Femur (tissue), 1 donor: Measurements from ENCODE around the gene SLC45A1.
"Not testable (repeated sequence)": the region's sequence is repeated elsewhere in the genome, so short reads cannot be mapped to it uniquely, and the experiment has no call there.

ENCODE experiments used
- DNase-seq: peaks from one replicate; pipeline ENCODE4 v3.0.0-alpha.2; 2017

The SLC45A1 gene

GRCh38 chr1:8317647-8318381, at the start of gene SLC45A1:
SLC45A1 (plus strand) TSS chr1:8318114; CDS start chr1:8324330, 6,216 bp downstream.
- peak; percentile 74 for DNase-seq

GRCh38 chr1:8273036-8273435, 44.9 kb upstream of the SLC45A1 start:
- no peak for DNase-seq

- DNase-seq, result no peak
Observed at GRCh38 chr1:8274352-8274751, 43.6 kb upstream of the SLC45A1 start.

- DNase-seq, result no peak
Observed at GRCh38 chr1:8276173-8276914, 41.6 kb upstream of the SLC45A1 start.

GRCh38 chr1:8276932-8277331, 41.0 kb upstream of the SLC45A1 start:
- DNase-seq, result no peak

- DNase-seq, result not testable (repeated sequence)
Observed at GRCh38 chr1:8278677-8279076, 39.2 kb upstream of the SLC45A1 start.

- DNase-seq, result no peak
Observed at GRCh38 chr1:8281843-8282509, 35.9 kb upstream of the SLC45A1 start.

- no peak for DNase-seq
Observed at GRCh38 chr1:8283058-8283884, 34.6 kb upstream of the SLC45A1 start.

- peak; percentile 27 for DNase-seq
Observed at GRCh38 chr1:8284127-8284526, 33.8 kb upstream of the SLC45A1 start.

- no peak for DNase-seq
Observed at GRCh38 chr1:8285103-8285502, 32.8 kb upstream of the SLC45A1 start.

GRCh38 chr1:8285965-8286364, 31.9 kb upstream of the SLC45A1 start:
- no peak for DNase-seq

GRCh38 chr1:8293118-8293517, 24.8 kb upstream of the SLC45A1 start:
- DNase-seq, result no peak

GRCh38 chr1:8293641-8294169, 24.2 kb upstream of the SLC45A1 start:
- no peak for DNase-seq

GRCh38 chr1:8294170-8294697, 23.7 kb upstream of the SLC45A1 start:
- no peak for DNase-seq

GRCh38 chr1:8297245-8297644, 20.7 kb upstream of the SLC45A1 start:
- DNase-seq, result no peak

GRCh38 chr1:8299963-8300362, 18.0 kb upstream of the SLC45A1 start:
- DNase-seq, result no peak

- no peak for DNase-seq
Observed at GRCh38 chr1:8302081-8302956, 15.6 kb upstream of the SLC45A1 start.

- no peak for DNase-seq
Observed at GRCh38 chr1:8303141-8303540, 14.8 kb upstream of the SLC45A1 start.

GRCh38 chr1:8303876-8304275, 14.0 kb upstream of the SLC45A1 start:
- DNase-seq, result no peak

GRCh38 chr1:8307628-8308027, 10.3 kb upstream of the SLC45A1 start:
- DNase-seq, result no peak

- DNase-seq, result no peak
Observed at GRCh38 chr1:8311068-8311718, 6.7 kb upstream of the SLC45A1 start.
